HepG2 (cell line): ENCODE results near the gene DYNC1LI2. TPM values are rescaled to one million over a fixed set of nuclear protein-coding genes. Genes with fewer than 3 reads are reported as not detected.

ENCODE experiments used
- ATAC-seq: fragments of 200-7000 bp; cut with Tn5 transposase; 3 replicates; pipeline ENCODE4 v1.9.1; 2020; ENCODE audit warnings: mild to moderate bottlenecking, moderate library complexity
- BruUV-seq: library from RNA; stranded (reverse); fragments of 400-500 nt; replicated peaks from 2 replicates; lab custom pipeline; 2021; lab: Mats Ljungman, UMichigan
- CTCF ChIA-PET: fragments of 300-600 bp; formaldehyde crosslinking; extraction: SDS; loops from one replicate; lab custom pipeline; 2021; ENCODE audit warnings: low total read pairs, inconsistent platforms, low intra/inter-chr PET ratio; lab: Yijun Ruan, JAX
- POLR2A ChIA-PET: fragments of 350-600 bp; sonication (Branson Sonifier 250); formaldehyde crosslinking; loops from one replicate; lab custom pipeline; 2020; ENCODE audit warnings: antibody characterized with exemption, inconsistent platforms; lab: Yijun Ruan, JAX
- DNase-seq: peaks from one replicate; pipeline ENCODE4 v3.0.0-alpha.2; 2015; ENCODE audit warnings: low spot score
- FAIRE-seq: peaks from 3 replicates; lab custom pipeline; 2011; peaks lifted over from hg19 to GRCh38; lab: Jason Lieb, UNC
- H2AFZ ChIP-seq: one replicate; pipeline ENCODE4 v1.6.1; 2011; ENCODE audit warnings: low read length, inconsistent platforms
- H3K27ac ChIP-seq: fragments of 300-600 bp; 3 replicates; pipeline ENCODE4 v1.8.0; 2011; ENCODE audit warnings: mixed run types, mild to moderate bottlenecking, mixed read lengths, low read length, inconsistent platforms; ENCODE audit not compliant: insufficient read depth; ENCODE audit errors: extremely low read length
- H3K27me3 ChIP-seq, 2 experiments: fragments of 200-600 bp in 1 of 2; 2 replicates in 1 of 2; 3 replicates in 1 of 2; pipeline versions ENCODE4 v1.6.0 to v1.8.0; 2011; ENCODE audit warnings: low read length in 2 of 2, mild to moderate bottlenecking in 2 of 2, moderate library complexity in 2 of 2, inconsistent platforms in 1 of 2; ENCODE audit not compliant: insufficient read depth in 2 of 2, control insufficient read depth in 1 of 2
- H3K36me3 ChIP-seq, 2 experiments: fragments of 200-600 bp in 1 of 2; replicated peaks in 1 of 2; 2 replicates in 1 of 2; 3 replicates in 1 of 2; pipeline versions ENCODE4 v1.5.1 to v1.8.0; 2011; ENCODE audit warnings: low read length in 2 of 2, inconsistent platforms in 1 of 2; ENCODE audit not compliant: insufficient read depth in 2 of 2, control insufficient read depth in 1 of 2
- H3K4me1 ChIP-seq: 2 replicates; pipeline ENCODE4 v1.5.1; 2012; ENCODE audit warnings: low read length, inconsistent platforms; ENCODE audit not compliant: insufficient read depth
- H3K4me2 ChIP-seq: 2 replicates; pipeline ENCODE4 v1.6.0; 2011; ENCODE audit warnings: low read depth, low read length, inconsistent platforms
- H3K4me3 ChIP-seq, 3 experiments: fragments of 200-600 bp in 1 of 3; sonication (generic), shearing (Covaris generic) in 1 of 3; replicated peaks in 1 of 3; 2 replicates each; pipeline ENCODE4 v1.5.1; 2011 to 2016; ENCODE audit warnings: low read length in 3 of 3, inconsistent platforms in 2 of 3, low read depth in 2 of 3, mild to moderate bottlenecking in 2 of 3, control low read depth in 1 of 3, mixed read lengths in 1 of 3; ENCODE audit not compliant: insufficient read depth in 1 of 3
- H3K79me2 ChIP-seq: one replicate; pipeline ENCODE4 v1.6.1; 2011; ENCODE audit warnings: low read length, inconsistent platforms; ENCODE audit not compliant: insufficient read depth
- H3K9ac ChIP-seq: 2 replicates; pipeline ENCODE4 v1.6.0; 2011; ENCODE audit warnings: mild to moderate bottlenecking, low read depth, low read length, inconsistent platforms; ENCODE audit not compliant: insufficient read depth
- H3K9me3 ChIP-seq: 2 replicates; pipeline ENCODE4 v1.5.1; 2012; ENCODE audit warnings: mild to moderate bottlenecking, low read length
- H4K20me1 ChIP-seq: 2 replicates; pipeline ENCODE4 v1.6.0; 2011; ENCODE audit warnings: inconsistent platforms, mild to moderate bottlenecking, low read length, moderate library complexity; ENCODE audit not compliant: insufficient read depth
- HES4 ChIP-seq: sonication (generic); formaldehyde crosslinking; IDR thresholded peaks from 2 replicates; pipeline ENCODE4 v1.9.0; 2021; ENCODE audit warnings: mild to moderate bottlenecking, missing genetic modification reagents, borderline replicate concordance
- MTA1 ChIP-seq: sonication (generic); formaldehyde crosslinking; IDR thresholded peaks from 2 replicates; pipeline ENCODE4 v1.4.0; 2020; ENCODE audit warnings: missing genetic modification reagents, mild to moderate bottlenecking, borderline replicate concordance
- MXD1 ChIP-seq: sonication (generic); formaldehyde crosslinking; IDR thresholded peaks from 2 replicates; pipeline ENCODE4 v1.4.0; 2020; ENCODE audit warnings: mild to moderate bottlenecking, missing genetic modification reagents
- NFAT5 ChIP-seq: sonication (generic); formaldehyde crosslinking; IDR thresholded peaks from 2 replicates; pipeline ENCODE4 v1.4.0; 2020; ENCODE audit warnings: missing genetic modification reagents
- RARG ChIP-seq: sonication (generic); formaldehyde crosslinking; IDR thresholded peaks from 2 replicates; pipeline ENCODE4 v1.4.0; 2020; ENCODE audit warnings: low read depth, mild to moderate bottlenecking, missing genetic modification reagents
- ZBTB2 ChIP-seq: sonication (generic); formaldehyde crosslinking; IDR thresholded peaks from 2 replicates; pipeline ENCODE4 v1.8.0; 2022; ENCODE audit warnings: low read depth, missing genetic modification reagents
- ZFP91 ChIP-seq: sonication (generic); formaldehyde crosslinking; IDR thresholded peaks from 2 replicates; pipeline ENCODE4 v1.9.0; 2022; ENCODE audit warnings: missing genetic modification reagents, mild to moderate bottlenecking, borderline replicate concordance
- ZNF124 ChIP-seq: sonication (generic); formaldehyde crosslinking; IDR thresholded peaks from 2 replicates; pipeline ENCODE4 v1.4.0; 2020; ENCODE audit warnings: missing genetic modification reagents
- ZNF235 ChIP-seq: sonication (generic); formaldehyde crosslinking; IDR thresholded peaks from 2 replicates; pipeline ENCODE4 v1.8.1; 2023; ENCODE audit warnings: mild to moderate bottlenecking, missing genetic modification reagents, borderline replicate concordance
- ZNF572 ChIP-seq: sonication (generic); formaldehyde crosslinking; IDR thresholded peaks from 2 replicates; pipeline ENCODE4 v1.5.1; 2020; ENCODE audit warnings: mild to moderate bottlenecking, missing genetic modification reagents
- ZNF784 ChIP-seq: sonication (generic); formaldehyde crosslinking; IDR thresholded peaks from 2 replicates; pipeline ENCODE4 v1.5.1; 2020; ENCODE audit warnings: missing genetic modification reagents, mild to moderate bottlenecking, borderline replicate concordance
- WGBS: methylation state at CpG from one replicate; pipeline ENCODE4 v1.1.6; 2017; ENCODE audit warnings: low lambda C conversion rate; 5-methylcytosine and 5-hydroxymethylcytosine counted together
- in situ Hi-C: cut with HindIII; loops from 2 replicates; pipeline ENCODE4 v1.10.0; 2017; ENCODE audit warnings: low pct_unique_long_range_greater_than_20kb; ENCODE audit not compliant: extremely low pct_ligation_motif_present
- intact Hi-C: fragments of 100-400 bp; cut with micrococcal nuclease; formaldehyde crosslinking; loops from one replicate; pipeline ENCODE4 v1.10.0; 2022; ENCODE audit not compliant: unreplicated experiment
- polyA plus RNA-seq, 8 experiments: library from polyadenylated mRNA; depleted of rRNA in 3 of 8; stranded (reverse) in 7 of 8; unstranded in 1 of 8; fragments of >200 nt; fragmentation: Illumina TruSeq in 4 of 8; extraction: Trizol in 4 of 8; gene quantifications; 2 replicates each; pipeline versions ENCODE4 v1.2.1 to v1.2.3, GENCODE V29; 2011 to 2016; ENCODE audit warnings: low read depth in 4 of 8, missing spikeins in 1 of 8, mixed read lengths in 1 of 8; ENCODE audit not compliant: insufficient read depth in 1 of 8
- total RNA-seq, 5 experiments: library from RNA; depleted of rRNA; stranded (reverse); fragments of >200 nt; fragmentation: Illumina TruSeq; extraction: Trizol; gene quantifications; 2 replicates each; pipeline ENCODE4 v1.2.3, GENCODE V29; 2016; ENCODE audit warnings: low read depth in 1 of 5

Gene DYNC1LI2
- total and polyA plus RNA-seq, 2 of the 13 experiments (the other 11 are each of a cell fraction or from before 2014, with no cell fraction given), result 65.5 to 135 TPM

- intact Hi-C loops, result no loop called here
- Histone ChIP-seq H3K9ac (peak within 1 kb of the TSS; percentile 79), H3K27ac (no peak within 1 kb of the TSS), H2AFZ (peak within 1 kb of the TSS; percentile 93), H3K4me1 (peaks cover 45% of the 10 kb centered on the region), H3K9me3 (no peaks in the 10 kb centered on the region), H3K79me2 (peaks cover 11% of the 10 kb centered on the region), H3K4me3 (peak within 1 kb of the TSS; percentile 76 to 97 (median 87)), H3K36me3 (no peaks in the 10 kb centered on the region), H3K27me3 (peaks cover 0 to 7% of the 10 kb centered on the region in 2 experiments; a peak in 2 of 5 replicates), H4K20me1 (no peaks in the 10 kb centered on the region), H3K4me2 (peak within 1 kb of the TSS; percentile 100)
- DNase-seq (peak; percentile 68), FAIRE-seq (no peak), ATAC-seq (peak; percentile 82)
- in situ Hi-C loops, result no loop called here
- ChIA-PET CTCF (interaction anchor here (2.0 kb wide), 1 partner anchor 89 kb away, joined by 8 read pairs; no protein-coding TSS in a partner anchor), POLR2A (no interaction called here)
- 6% methylated on average over 30 of the region's 84 CpGs for WGBS
- BruUV-seq, result no TSS peak
- no peak for TF ChIP-seq NFAT5 (CRISPR knock-in tag)
- no peak for TF ChIP-seq ZNF235
- TF ChIP-seq MTA1 (CRISPR knock-in tag), result no peak
- TF ChIP-seq MXD1 (CRISPR knock-in tag), result peak; percentile 38; the same call in 1 of the 2 replicates
- no peak for TF ChIP-seq RARG (CRISPR knock-in tag)
- peak; percentile 63; the same call in 1 of the 2 replicates for TF ChIP-seq ZBTB2 (CRISPR knock-in tag)
- peak; percentile 94; the same call in 1 of the 2 replicates for TF ChIP-seq ZNF572 (CRISPR knock-in tag)
- TF ChIP-seq ZNF784 (CRISPR knock-in tag), result 0 out of 2 replicates have a peak, but pooled peaks have one; percentile 15
- 0 out of 2 replicates have a peak, but pooled peaks have one; percentile 17 for TF ChIP-seq ZNF124 (CRISPR knock-in tag)
- no peak for TF ChIP-seq HES4
- peak; percentile 59; the same call in 1 of the 2 replicates for TF ChIP-seq ZFP91 (CRISPR knock-in tag)
These were observed 54.5 kb downstream of the DYNC1LI2 start, which contains the start of gene CMTM4 for GRCh38 chr16:66696669-66697630. Gene CMTM4, minus strand, starts transcription at chr16:66696743. Its CDS starts 218 bp downstream, at chr16:66696525.
